Neural crest cell (in vitro differentiated cells): ENCODE results near the gene MAGI2. TPM values are rescaled to one million over a fixed set of nuclear protein-coding genes. Genes with fewer than 3 reads are reported as not detected.

Experiments used
- DNase-seq: peaks from one replicate; pipeline ENCODE4 v3.0.0; 2021; ENCODE audit warnings: low read depth, mixed read lengths, low spot score
- H3K27ac Mint-ChIP-seq: one replicate; pipeline ENCODE4 v1.8.0; 2021; ENCODE audit warnings: mild to moderate bottlenecking, mixed read lengths; ENCODE audit not compliant: unreplicated experiment
- H3K27me3 Mint-ChIP-seq: 2 replicates; pipeline ENCODE4 v1.8.0; 2021; ENCODE audit warnings: low read depth, mild to moderate bottlenecking, mixed read lengths
- H3K36me3 Mint-ChIP-seq: 2 replicates; pipeline ENCODE4 v1.8.0; 2021; ENCODE audit warnings: low read depth, mild to moderate bottlenecking, mixed read lengths
- H3K4me1 Mint-ChIP-seq: 2 replicates; pipeline ENCODE4 v1.8.0; 2021; ENCODE audit warnings: mixed read lengths
- H3K4me3 Mint-ChIP-seq: one replicate; pipeline ENCODE4 v1.8.0; 2021; ENCODE audit warnings: mild to moderate bottlenecking, mixed read lengths
- H3K9me3 Mint-ChIP-seq: 2 replicates; pipeline ENCODE4 v1.8.0; 2021; ENCODE audit warnings: mixed read lengths
- total RNA-seq: library from RNA; stranded (reverse); gene quantifications from 2 replicates; pipeline ENCODE4 v1.2.1, GENCODE V29; 2021
- TF ChIP-seq, protein P1 (sequence below): fragments of 200-600 bp; sonication (generic); conservative IDR thresholded peaks from 2 replicates; pipeline ENCODE4 v1.5.0; 2021; ENCODE audit warnings: antibody characterized with exemption, mild to moderate bottlenecking

MAGI2 gene
- total RNA-seq, 1 donor from 2014 or later, result 10.0 TPM

DNA sequence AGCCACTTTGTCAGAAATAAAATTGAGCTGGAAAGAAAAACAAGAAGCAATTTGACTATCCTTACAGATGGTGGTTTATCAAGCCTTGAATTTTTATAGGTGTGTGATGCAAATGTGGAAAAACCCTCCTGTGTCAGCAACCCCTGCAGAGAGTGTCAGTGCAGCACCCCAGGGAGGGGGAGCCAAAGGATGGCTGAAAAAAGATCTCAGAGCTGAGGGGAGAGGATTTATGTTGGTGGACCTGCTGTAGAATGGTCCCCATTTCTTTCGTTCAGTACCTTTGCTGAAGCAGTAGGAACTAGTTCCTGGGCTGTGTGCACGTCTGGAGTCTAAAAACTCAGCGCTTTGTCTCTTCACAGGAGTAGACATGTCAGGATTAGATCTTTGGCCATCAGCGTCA lies 1415.9 kb downstream of the MAGI2 start:
- Mint-ChIP-seq H3K4me3 (no peak overlapping the region), H3K9me3 (peaks cover 3% of the 10 kb centered on the region), H3K36me3 (no peaks in the 10 kb centered on the region), H3K27ac (no peak overlapping the region), H3K27me3 (peaks cover 7% of the 10 kb centered on the region), H3K4me1 (no peaks in the 10 kb centered on the region)
- DNase-seq, result no peak
- TF ChIP-seq, protein P1, sequence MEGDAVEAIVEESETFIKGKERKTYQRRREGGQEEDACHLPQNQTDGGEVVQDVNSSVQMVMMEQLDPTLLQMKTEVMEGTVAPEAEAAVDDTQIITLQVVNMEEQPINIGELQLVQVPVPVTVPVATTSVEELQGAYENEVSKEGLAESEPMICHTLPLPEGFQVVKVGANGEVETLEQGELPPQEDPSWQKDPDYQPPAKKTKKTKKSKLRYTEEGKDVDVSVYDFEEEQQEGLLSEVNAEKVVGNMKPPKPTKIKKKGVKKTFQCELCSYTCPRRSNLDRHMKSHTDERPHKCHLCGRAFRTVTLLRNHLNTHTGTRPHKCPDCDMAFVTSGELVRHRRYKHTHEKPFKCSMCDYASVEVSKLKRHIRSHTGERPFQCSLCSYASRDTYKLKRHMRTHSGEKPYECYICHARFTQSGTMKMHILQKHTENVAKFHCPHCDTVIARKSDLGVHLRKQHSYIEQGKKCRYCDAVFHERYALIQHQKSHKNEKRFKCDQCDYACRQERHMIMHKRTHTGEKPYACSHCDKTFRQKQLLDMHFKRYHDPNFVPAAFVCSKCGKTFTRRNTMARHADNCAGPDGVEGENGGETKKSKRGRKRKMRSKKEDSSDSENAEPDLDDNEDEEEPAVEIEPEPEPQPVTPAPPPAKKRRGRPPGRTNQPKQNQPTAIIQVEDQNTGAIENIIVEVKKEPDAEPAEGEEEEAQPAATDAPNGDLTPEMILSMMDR, result no peak

DNA sequence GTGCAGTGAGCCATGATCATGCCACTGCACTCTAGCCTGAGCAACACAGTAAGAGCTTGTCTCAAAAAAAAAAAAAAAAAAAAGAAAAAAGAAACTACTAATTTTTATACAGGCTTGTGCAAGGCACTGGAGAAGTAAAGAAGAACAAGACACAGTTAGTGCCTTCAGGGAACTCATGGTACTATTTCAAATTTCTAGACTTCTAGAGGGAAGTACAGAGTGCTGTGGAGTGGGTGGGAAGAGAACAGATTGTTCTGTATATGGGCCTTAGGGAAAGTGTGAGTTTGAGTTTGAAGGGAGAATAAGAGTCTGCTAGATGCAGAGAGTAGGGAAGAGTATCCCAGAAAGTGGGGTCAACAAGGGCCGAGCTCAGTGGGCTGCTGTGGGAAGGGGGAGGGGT lies 1420.1 kb downstream of the MAGI2 start:
- Mint-ChIP-seq H3K4me3 (no peak overlapping the region), H3K4me1 (no peaks in the 10 kb centered on the region), H3K9me3 (peaks cover 3% of the 10 kb centered on the region)

DNA sequence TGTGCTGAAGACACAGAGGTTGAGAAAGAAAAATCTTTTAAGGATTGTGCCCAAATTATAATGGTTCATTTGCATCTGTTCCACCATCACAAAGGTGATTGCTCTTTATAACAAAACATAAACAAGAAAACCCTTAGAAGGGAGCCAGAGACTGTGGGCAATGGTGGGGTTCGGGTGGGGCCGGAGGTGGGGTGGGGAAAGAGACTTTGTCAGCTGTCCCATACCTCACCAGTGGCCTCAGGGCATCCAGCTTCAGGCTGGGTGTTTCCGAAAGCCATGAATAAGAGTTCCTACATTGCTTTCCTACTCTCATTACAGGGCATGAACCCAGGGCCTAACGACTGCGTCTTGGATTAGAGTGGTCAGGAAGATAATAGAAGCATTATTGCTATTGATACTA lies 1427.0 kb downstream of the MAGI2 start:
- no peak for DNase-seq
- H3K4me1 Mint-ChIP-seq, result no peaks in the 10 kb centered on the region
- no peak overlapping the region for H3K27ac Mint-ChIP-seq
- TF ChIP-seq, protein P1, result no peak
- H3K36me3 Mint-ChIP-seq, result no peaks in the 10 kb centered on the region
- H3K27me3 Mint-ChIP-seq, result no peaks in the 10 kb centered on the region
- no peaks in the 10 kb centered on the region for H3K9me3 Mint-ChIP-seq
- H3K4me3 Mint-ChIP-seq, result no peak overlapping the region

More for the DNA sequence above, 1420.1 kb downstream of the MAGI2 start:
- TF ChIP-seq, protein P1, result no peak
- Mint-ChIP-seq H3K27ac (no peak overlapping the region), H3K36me3 (no peaks in the 10 kb centered on the region), H3K27me3 (peaks cover 5% of the 10 kb centered on the region)
- no peak for DNase-seq

DNA sequence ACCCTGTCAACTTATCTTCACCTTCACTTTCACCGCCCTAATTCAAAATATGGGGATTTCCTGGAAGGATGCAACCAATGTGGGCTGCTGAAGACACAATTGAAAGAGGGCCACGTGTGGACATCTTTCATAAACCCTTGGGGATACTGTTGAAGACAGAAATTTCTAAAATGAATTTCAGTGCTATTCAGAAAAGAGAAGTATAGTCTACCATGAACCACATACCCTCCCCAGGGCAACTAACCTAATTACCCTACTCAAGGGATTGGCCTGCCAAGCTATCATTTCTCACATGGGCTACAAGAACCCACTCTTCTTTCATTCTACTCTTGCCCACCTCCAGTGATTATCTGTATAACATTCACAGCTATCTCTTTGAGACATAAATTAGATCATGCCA lies 1428.9 kb downstream of the MAGI2 start:
- TF ChIP-seq, protein P1, result no peak
- Mint-ChIP-seq H3K27me3 (no peaks in the 10 kb centered on the region), H3K27ac (no peak overlapping the region)

DNA sequence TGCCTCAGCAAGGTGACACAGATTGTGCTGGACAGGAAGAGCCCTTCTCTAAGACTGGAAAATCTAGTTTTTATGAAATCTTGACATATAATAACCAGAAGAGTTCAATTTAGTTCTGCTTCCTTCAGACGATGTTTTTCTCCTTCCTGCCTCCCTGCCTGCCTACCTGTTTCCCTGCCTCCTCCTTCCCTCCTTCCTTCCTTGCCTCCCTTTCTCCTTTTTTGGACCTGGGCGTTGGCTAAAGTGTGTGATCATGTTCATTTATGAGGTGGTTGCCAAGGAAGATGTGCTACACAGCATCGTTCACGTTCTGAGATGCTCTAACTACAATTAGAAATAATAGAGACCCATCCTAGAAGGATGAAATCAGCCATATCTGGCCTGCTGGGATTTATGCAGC lies 1430.3 kb downstream of the MAGI2 start:
- no peak overlapping the region for H3K4me3 Mint-ChIP-seq
- no peak for DNase-seq
- H3K27ac Mint-ChIP-seq, result no peak overlapping the region
- TF ChIP-seq, protein P1, result no peak
- H3K27me3 Mint-ChIP-seq, result no peaks in the 10 kb centered on the region
- no peaks in the 10 kb centered on the region for H3K9me3 Mint-ChIP-seq
- peaks cover 13% of the 10 kb centered on the region for H3K4me1 Mint-ChIP-seq
- H3K36me3 Mint-ChIP-seq, result no peaks in the 10 kb centered on the region

More for the DNA sequence above, 1428.9 kb downstream of the MAGI2 start:
- H3K36me3 Mint-ChIP-seq, result no peaks in the 10 kb centered on the region
- H3K9me3 Mint-ChIP-seq, result no peaks in the 10 kb centered on the region
- no peak for DNase-seq
- no peak overlapping the region for H3K4me3 Mint-ChIP-seq
- peaks cover 4% of the 10 kb centered on the region for H3K4me1 Mint-ChIP-seq

DNA sequence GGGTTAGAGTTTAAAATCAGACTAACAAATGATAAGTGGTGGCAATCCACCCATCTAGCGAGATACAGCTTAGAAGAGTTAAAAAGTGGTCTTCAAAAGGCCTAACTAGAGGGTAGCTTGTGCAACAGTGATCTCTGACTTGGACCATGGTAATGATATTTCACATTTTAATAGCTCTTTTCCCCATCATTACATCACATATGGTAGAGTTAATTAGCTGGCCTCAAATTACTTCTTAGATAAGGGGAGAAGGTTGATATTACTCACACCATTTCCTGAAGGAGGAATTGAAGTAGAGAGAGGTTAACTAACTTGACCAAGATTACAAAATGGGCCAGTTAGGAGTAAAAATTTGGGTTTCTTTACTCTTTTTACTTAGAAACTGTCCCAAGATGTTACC lies 1431.3 kb downstream of the MAGI2 start:
- TF ChIP-seq, protein P1, result no peak

More for the DNA sequence above, 1431.3 kb downstream of the MAGI2 start:
- no peak for DNase-seq
- H3K4me1 Mint-ChIP-seq, result peaks cover 23% of the 10 kb centered on the region
- no peaks in the 10 kb centered on the region for H3K9me3 Mint-ChIP-seq
- H3K4me3 Mint-ChIP-seq, result no peak overlapping the region
- H3K27ac Mint-ChIP-seq, result no peak overlapping the region
- H3K36me3 Mint-ChIP-seq, result no peaks in the 10 kb centered on the region
- no peaks in the 10 kb centered on the region for H3K27me3 Mint-ChIP-seq
